ENCODE data around the gene LRRC72.
"Not testable (repeated sequence)": the region's sequence is repeated elsewhere in the genome, so short reads cannot be mapped to it uniquely, and the experiment has no call there.

The LRRC72 gene

GRCh38 chr7:16583834-16584233 lies 57.2 kb downstream of the LRRC72 start:
- DNase-seq, result no peak

GRCh38 chr7:16585540-16585939 lies 58.9 kb downstream of the LRRC72 start:
- DNase-seq, result no peak

GRCh38 chr7:16586081-16586874 lies 59.7 kb downstream of the LRRC72 start:
- DNase-seq, result no peak

- DNase-seq, result no peak
These were observed 60.5 kb downstream of the LRRC72 start for GRCh38 chr7:16587129-16587528.

- DNase-seq, result no peak
These were observed 61.2 kb downstream of the LRRC72 start for GRCh38 chr7:16587790-16588189.

- DNase-seq, result no peak
These were observed 63.3 kb downstream of the LRRC72 start for GRCh38 chr7:16589881-16590280.

GRCh38 chr7:16590424-16590823 lies 63.8 kb downstream of the LRRC72 start:
- no peak for DNase-seq

GRCh38 chr7:16592395-16592794 lies 65.8 kb downstream of the LRRC72 start:
- no peak for DNase-seq

GRCh38 chr7:16594061-16594460 lies 67.4 kb downstream of the LRRC72 start:
- DNase-seq, result no peak

- no peak for DNase-seq
These were observed 68.1 kb downstream of the LRRC72 start for GRCh38 chr7:16594676-16595075.

- DNase-seq, result not testable (repeated sequence)
These were observed 69.0 kb downstream of the LRRC72 start for GRCh38 chr7:16595596-16595995.

- no peak for DNase-seq
These were observed 71.4 kb downstream of the LRRC72 start for GRCh38 chr7:16598015-16598414.

GRCh38 chr7:16599860-16600259 lies 73.2 kb downstream of the LRRC72 start:
- DNase-seq, result no peak

- no peak for DNase-seq
These were observed 77.0 kb downstream of the LRRC72 start for GRCh38 chr7:16603633-16604032.

- peak; percentile 11 for DNase-seq
These were observed 77.4 kb downstream of the LRRC72 start for GRCh38 chr7:16604054-16604453.

- no peak for DNase-seq
These were observed 80.1 kb downstream of the LRRC72 start for GRCh38 chr7:16606704-16607103.

- no peak for DNase-seq
These were observed 83.3 kb downstream of the LRRC72 start for GRCh38 chr7:16609842-16610450.

GRCh38 chr7:16611711-16612110 lies 85.1 kb downstream of the LRRC72 start:
- no peak for DNase-seq

GRCh38 chr7:16615228-16615627 lies 88.6 kb downstream of the LRRC72 start:
- DNase-seq, result no peak

- no peak for DNase-seq
These were observed 89.5 kb downstream of the LRRC72 start for GRCh38 chr7:16616122-16616521.

GRCh38 chr7:16616542-16616941 lies 89.9 kb downstream of the LRRC72 start:
- DNase-seq, result no peak

GRCh38 chr7:16619979-16620408 lies 93.4 kb downstream of the LRRC72 start:
- no peak for DNase-seq

- no peak for DNase-seq
These were observed 99.8 kb downstream of the LRRC72 start for GRCh38 chr7:16626388-16626787.

- DNase-seq, result no peak
These were observed 100.6 kb downstream of the LRRC72 start for GRCh38 chr7:16627236-16627635.

GRCh38 chr7:16630654-16631053 lies 104.0 kb downstream of the LRRC72 start:
- no peak for DNase-seq
